CD4-positive, CD25-positive, alpha-beta regulatory T cell (primary cell): ENCODE results near the gene EVI5. TPM values are rescaled to one million over a fixed set of nuclear protein-coding genes. Genes with fewer than 3 reads are reported as not detected.
"Not testable (repeated sequence)": the region's sequence is repeated elsewhere in the genome, so short reads cannot be mapped to it uniquely, and the experiment has no call there.

Experiments
- ATAC-seq, 2 donors: fragments of 150-1000 bp; cut with Tn5 transposase; one replicate each; pipeline ENCODE4 v1.10.0; 2021; ENCODE audit warnings: low read depth in 2 of 2, moderate number of reproducible peaks in 2 of 2, moderate library complexity in 1 of 2
- DNase-seq, 3 donors: peaks; one replicate each; pipeline versions ENCODE4 v3.0.0 to v3.0.0-alpha.2; 2012 to 2022; ENCODE audit warnings: mixed read lengths in 1 of 3
- H3K27ac ChIP-seq: one replicate; pipeline ENCODE4 v1.7.0; 2013; ENCODE audit warnings: mild to moderate bottlenecking, low read length; ENCODE audit not compliant: insufficient read depth, poor library complexity, severe bottlenecking
- H3K27me3 ChIP-seq: one replicate; pipeline ENCODE4 v1.7.0; 2013; ENCODE audit warnings: low read length; ENCODE audit not compliant: control insufficient read depth, insufficient read depth
- H3K36me3 ChIP-seq: one replicate; pipeline ENCODE4 v1.7.0; 2013; ENCODE audit warnings: mild to moderate bottlenecking, low read length, moderate library complexity; ENCODE audit not compliant: control insufficient read depth, insufficient read depth
- H3K4me1 ChIP-seq: 2 replicates; pipeline ENCODE4 v1.7.0; 2013; ENCODE audit warnings: mild to moderate bottlenecking, low read length; ENCODE audit not compliant: insufficient read depth, control insufficient read depth, poor library complexity, severe bottlenecking
- H3K4me3 ChIP-seq: one replicate; pipeline ENCODE4 v1.7.0; 2013; ENCODE audit warnings: low read depth, mild to moderate bottlenecking, low read length, moderate library complexity
- H3K9me3 ChIP-seq, 2 experiments: 1 replicate in 1 of 2; 2 replicates in 1 of 2; pipeline ENCODE4 v1.7.0; 2013; ENCODE audit warnings: low read length in 2 of 2, mild to moderate bottlenecking in 1 of 2, moderate library complexity in 1 of 2; ENCODE audit not compliant: control insufficient read depth in 2 of 2
- H3K27ac Mint-ChIP-seq, 3 donors: one replicate each; pipeline ENCODE4 v1.8.0; 2020 to 2022; ENCODE audit warnings: mild to moderate bottlenecking in 3 of 3, mixed read lengths in 3 of 3, moderate library complexity in 2 of 3
- H3K27me3 Mint-ChIP-seq: one replicate; pipeline ENCODE4 v1.8.0; 2022; ENCODE audit warnings: mild to moderate bottlenecking, mixed read lengths
- H3K36me3 Mint-ChIP-seq: one replicate; pipeline ENCODE4 v1.8.0; 2020; ENCODE audit warnings: mixed read lengths
- H3K4me1 Mint-ChIP-seq, 4 donors: one replicate each; pipeline ENCODE4 v1.8.0; 2020 to 2022; ENCODE audit warnings: mixed read lengths in 4 of 4, mild to moderate bottlenecking in 1 of 4
- H3K4me3 Mint-ChIP-seq, 4 donors: one replicate each; pipeline ENCODE4 v1.8.0; 2020 to 2022; ENCODE audit warnings: mild to moderate bottlenecking in 4 of 4, mixed read lengths in 4 of 4, moderate library complexity in 3 of 4
- H3K9me3 Mint-ChIP-seq, 7 donors: one replicate each; pipeline ENCODE4 v1.8.0; 2020 to 2022; ENCODE audit warnings: mixed read lengths in 7 of 7, mild to moderate bottlenecking in 3 of 7, moderate library complexity in 2 of 7
- polyA plus RNA-seq, 4 donors: library from polyadenylated mRNA; unstranded; fragments of 300-500 nt; fragmentation: Illumina TruSeq; gene quantifications; one replicate each; pipeline ENCODE4 v1.2.3, GENCODE V29; 2021
- total RNA-seq: library from RNA; stranded (reverse); gene quantifications from one replicate; pipeline ENCODE4 v1.2.3, GENCODE V29; 2022

EVI5 gene
- total and polyA plus RNA-seq, 5 donors from 2014 or later = 0.52 to 2.7 (median 0.59) TPM

GRCh38 chr1:92584810-92585209 is 200.1 kb downstream of the EVI5 start:
- not testable (repeated sequence) for H3K36me3 ChIP-seq, H3K9me3 ChIP-seq, H3K36me3 Mint-ChIP-seq, H3K27me3 ChIP-seq, H3K27me3 Mint-ChIP-seq, H3K9me3 Mint-ChIP-seq, DNase-seq, H3K27ac ChIP-seq, ATAC-seq
- Mint-ChIP-seq H3K4me3 (peak overlapping the region in 1 of 4 donors; percentile 52), H3K4me1 (peaks cover 11 to 54% (median 31%) of the 10 kb centered on the region in 4 donors), H3K27ac (peak overlapping the region in 1 of 3 donors; percentile 52)
- H3K4me3 ChIP-seq = peak overlapping the region; percentile 2
- peaks cover 23% of the 10 kb centered on the region for H3K4me1 ChIP-seq

- peaks cover 8% of the 10 kb centered on the region for H3K27me3 Mint-ChIP-seq
- H3K27me3 ChIP-seq = no peaks in the 10 kb centered on the region
- H3K36me3 ChIP-seq = no peaks in the 10 kb centered on the region
- H3K9me3 ChIP-seq = no peaks in the 10 kb centered on the region
- peak overlapping the region; percentile 52 to 89 (median 69) for H3K27ac Mint-ChIP-seq
- H3K4me1 Mint-ChIP-seq = peaks cover 11 to 54% (median 31%) of the 10 kb centered on the region in 4 donors
- H3K9me3 Mint-ChIP-seq = peaks cover 0 to 4% (median 0%) of the 10 kb centered on the region in 7 donors
- ATAC-seq (peak; percentile 88 to 89), DNase-seq (peak in 2 of 3 donors; percentile 75 to 84)
- H3K4me1 ChIP-seq = peaks cover 23% of the 10 kb centered on the region
- H3K27ac ChIP-seq = peak overlapping the region; percentile 55
- H3K4me3 ChIP-seq = peak overlapping the region; percentile 73
- peak overlapping the region; percentile 13 to 91 (median 47) for H3K4me3 Mint-ChIP-seq
- no peaks in the 10 kb centered on the region for H3K36me3 Mint-ChIP-seq
Observed at GRCh38 chr1:92583821-92584760, 200.8 kb downstream of the EVI5 start.

GRCh38 chr1:92577261-92577895 is 207.5 kb downstream of the EVI5 start:
- no peak for ATAC-seq
- H3K4me3 Mint-ChIP-seq = no peak overlapping the region
- H3K4me1 ChIP-seq = no peaks in the 10 kb centered on the region
- no peaks in the 10 kb centered on the region for H3K27me3 Mint-ChIP-seq
- DNase-seq = no peak
- peaks cover 0 to 4% (median 0%) of the 10 kb centered on the region in 7 donors for H3K9me3 Mint-ChIP-seq
- peaks cover 0 to 17% (median 12%) of the 10 kb centered on the region in 4 donors for H3K4me1 Mint-ChIP-seq
- H3K36me3 ChIP-seq = no peaks in the 10 kb centered on the region
- no peaks in the 10 kb centered on the region for H3K27me3 ChIP-seq
- H3K36me3 Mint-ChIP-seq = no peaks in the 10 kb centered on the region
- H3K27ac Mint-ChIP-seq = no peak overlapping the region
- no peak overlapping the region for H3K27ac ChIP-seq
- H3K4me3 ChIP-seq = no peak overlapping the region
- no peaks in the 10 kb centered on the region for H3K9me3 ChIP-seq

- H3K27ac Mint-ChIP-seq = no peak overlapping the region
- peaks cover 0 to 3% (median 0%) of the 10 kb centered on the region in 4 donors for H3K4me1 Mint-ChIP-seq
- no peaks in the 10 kb centered on the region for H3K36me3 ChIP-seq
- DNase-seq (no peak), ATAC-seq (no peak)
- H3K36me3 Mint-ChIP-seq = no peaks in the 10 kb centered on the region
- H3K4me1 ChIP-seq = no peaks in the 10 kb centered on the region
- peaks cover 4% of the 10 kb centered on the region for H3K27me3 Mint-ChIP-seq
- H3K4me3 ChIP-seq = no peak overlapping the region
- H3K27me3 ChIP-seq = peaks cover 2% of the 10 kb centered on the region
- no peaks in the 10 kb centered on the region for H3K9me3 ChIP-seq
- H3K9me3 Mint-ChIP-seq = no peaks in the 10 kb centered on the region
- no peak overlapping the region for H3K27ac ChIP-seq
- no peak overlapping the region for H3K4me3 Mint-ChIP-seq
Observed at GRCh38 chr1:92575123-92575522, 209.8 kb downstream of the EVI5 start.

- Histone ChIP-seq H3K9me3 (no peaks in the 10 kb centered on the region), H3K4me1 (no peaks in the 10 kb centered on the region), H3K27ac (no peak overlapping the region), H3K36me3 (no peaks in the 10 kb centered on the region), H3K27me3 (peaks cover 2% of the 10 kb centered on the region), H3K4me3 (no peak overlapping the region)
- Mint-ChIP-seq H3K36me3 (no peaks in the 10 kb centered on the region), H3K9me3 (no peaks in the 10 kb centered on the region), H3K27ac (peak overlapping the region in 1 of 3 donors; percentile 23), H3K4me3 (no peak overlapping the region), H3K4me1 (peaks cover 0 to 5% (median 1%) of the 10 kb centered on the region in 4 donors), H3K27me3 (peaks cover 4% of the 10 kb centered on the region)
- ATAC-seq (no peak), DNase-seq (no peak)
Observed at GRCh38 chr1:92572520-92572919, 212.4 kb downstream of the EVI5 start.

- H3K27ac Mint-ChIP-seq = no peak overlapping the region
- Histone ChIP-seq H3K36me3 (no peaks in the 10 kb centered on the region), H3K27ac (no peak overlapping the region), H3K9me3 (no peaks in the 10 kb centered on the region), H3K4me3 (no peak overlapping the region), H3K27me3 (peaks cover 2% of the 10 kb centered on the region), H3K4me1 (no peaks in the 10 kb centered on the region)
- H3K9me3 Mint-ChIP-seq = no peaks in the 10 kb centered on the region
- H3K4me1 Mint-ChIP-seq = peaks cover 0 to 5% (median 1%) of the 10 kb centered on the region in 4 donors
- no peaks in the 10 kb centered on the region for H3K36me3 Mint-ChIP-seq
- H3K4me3 Mint-ChIP-seq = no peak overlapping the region
- peaks cover 4% of the 10 kb centered on the region for H3K27me3 Mint-ChIP-seq
- ATAC-seq (no peak), DNase-seq (no peak)
Observed at GRCh38 chr1:92571578-92571977, 213.3 kb downstream of the EVI5 start.

- Mint-ChIP-seq H3K36me3 (no peaks in the 10 kb centered on the region), H3K4me1 (peaks cover 0 to 12% (median under 1%) of the 10 kb centered on the region in 4 donors), H3K4me3 (no peak overlapping the region), H3K27me3 (peaks cover 4% of the 10 kb centered on the region), H3K27ac (no peak overlapping the region), H3K9me3 (peaks cover 0 to 1% (median 0%) of the 10 kb centered on the region in 7 donors)
- DNase-seq (no peak), ATAC-seq (no peak)
- Histone ChIP-seq H3K9me3 (no peaks in the 10 kb centered on the region), H3K27ac (no peak overlapping the region), H3K4me1 (no peaks in the 10 kb centered on the region), H3K4me3 (no peak overlapping the region), H3K27me3 (peaks cover 2% of the 10 kb centered on the region), H3K36me3 (no peaks in the 10 kb centered on the region)
Observed at GRCh38 chr1:92567211-92567868, 217.6 kb downstream of the EVI5 start.
